IMR-90 (cell line): Measurements from ENCODE around the gene COA5. TPM values are rescaled to one million over a fixed set of nuclear protein-coding genes. Genes with fewer than 3 reads are reported as not detected.

ENCODE experiments used
- ATAC-seq: fragments of 200-7000 bp; cut with Tn5 transposase; 2 replicates; pipeline ENCODE4 v1.9.1; 2020; ENCODE audit warnings: low read depth, mild to moderate bottlenecking, moderate library complexity
- BruUV-seq: library from RNA; stranded (reverse); fragments of 400-500 nt; replicated peaks from 2 replicates; lab custom pipeline; 2021; lab: Mats Ljungman, UMichigan
- CTCF ChIA-PET: fragments of 300-600 bp; formaldehyde crosslinking; extraction: SDS; loops from one replicate; lab custom pipeline; 2021; ENCODE audit warnings: antibody characterized with exemption; lab: Yijun Ruan, JAX
- POLR2A ChIA-PET: fragments of 300-600 bp; sonication (Branson Sonifier 250); formaldehyde crosslinking; loops from one replicate; lab custom pipeline; 2022; ENCODE audit warnings: antibody characterized with exemption; ENCODE audit not compliant: unreplicated experiment; lab: Charles Lee
- DNase-seq: peaks from one replicate; pipeline ENCODE4 v3.0.0; 2013
- H2AFZ ChIP-seq: replicated peaks from 2 replicates; pipeline ENCODE3; 2013; ENCODE audit warnings: low read length, mild to moderate bottlenecking; ENCODE audit not compliant: poor library complexity
- H2AK5ac ChIP-seq: 2 replicates; pipeline ENCODE4 v1.6.1; 2013; ENCODE audit warnings: low read depth, low read length, inconsistent platforms
- H2AK9ac ChIP-seq: replicated peaks from 2 replicates; pipeline ENCODE3; 2013; ENCODE audit warnings: mild to moderate bottlenecking, low read depth, low read length, moderate library complexity; ENCODE audit not compliant: poor library complexity
- H2BK120ac ChIP-seq: 2 replicates; pipeline ENCODE4 v1.6.1; 2013; ENCODE audit warnings: low read depth, low read length, inconsistent platforms
- H2BK15ac ChIP-seq: 3 replicates; pipeline ENCODE4 v1.6.1; 2013; ENCODE audit warnings: low read depth, low read length, inconsistent platforms
- H2BK20ac ChIP-seq: 2 replicates; pipeline ENCODE4 v1.6.1; 2013; ENCODE audit warnings: low read depth, mild to moderate bottlenecking, inconsistent platforms, low read length, moderate library complexity
- H2BK5ac ChIP-seq: 2 replicates; pipeline ENCODE4 v1.6.1; 2013; ENCODE audit warnings: mild to moderate bottlenecking, low read depth, low read length, inconsistent platforms; ENCODE audit not compliant: poor library complexity, severe bottlenecking
- H3K14ac ChIP-seq: replicated peaks from 2 replicates; pipeline ENCODE4 v1.6.1; 2013; ENCODE audit warnings: low read depth, low read length, inconsistent platforms
- H3K18ac ChIP-seq: 2 replicates; pipeline ENCODE4 v1.6.1; 2013; ENCODE audit warnings: low read depth, low read length, control low read depth
- H3K23ac ChIP-seq: 2 replicates; pipeline ENCODE4 v1.6.1; 2013; ENCODE audit warnings: low read depth, low read length, inconsistent platforms
- H3K27ac ChIP-seq: 2 replicates; pipeline ENCODE4 v1.5.1; 2013; ENCODE audit warnings: mild to moderate bottlenecking, control low read depth, low read length; ENCODE audit not compliant: insufficient read depth
- H3K27me3 ChIP-seq: 2 replicates; pipeline ENCODE4 v1.6.1; 2013; ENCODE audit warnings: low read length; ENCODE audit not compliant: control insufficient read depth, insufficient read depth
- H3K36me3 ChIP-seq: 2 replicates; pipeline ENCODE4 v1.6.1; 2013; ENCODE audit warnings: low read length, mixed read lengths; ENCODE audit not compliant: control insufficient read depth, insufficient read depth
- H3K4ac ChIP-seq: 2 replicates; pipeline ENCODE4 v1.6.1; 2013; ENCODE audit warnings: low read depth, low read length, inconsistent platforms
- H3K4me1 ChIP-seq: 2 replicates; pipeline ENCODE4 v1.6.1; 2013; ENCODE audit warnings: low read length, mixed read lengths; ENCODE audit not compliant: control insufficient read depth, insufficient read depth
- H3K4me2 ChIP-seq: 2 replicates; pipeline ENCODE4 v1.6.1; 2013; ENCODE audit warnings: low read depth, mild to moderate bottlenecking, control low read depth, low read length, moderate library complexity
- H3K4me3 ChIP-seq: 2 replicates; pipeline ENCODE4 v1.5.1; 2013; ENCODE audit warnings: low read depth, mild to moderate bottlenecking, control low read depth, low read length, moderate library complexity; ENCODE audit not compliant: insufficient read depth
- H3K56ac ChIP-seq: 2 replicates; pipeline ENCODE4 v1.6.1; 2013; ENCODE audit warnings: low read length, inconsistent platforms; ENCODE audit not compliant: insufficient read depth; ENCODE audit errors: extremely low read depth
- H3K79me1 ChIP-seq, 2 experiments: 2 replicates each; pipeline ENCODE4 v1.6.1; 2013; ENCODE audit warnings: low read length in 2 of 2, inconsistent platforms in 1 of 2, low read depth in 1 of 2
- H3K9ac ChIP-seq: 2 replicates; pipeline ENCODE4 v1.6.1; 2013; ENCODE audit warnings: low read depth, low read length, control low read depth
- H3K9me1 ChIP-seq: 2 replicates; pipeline ENCODE4 v1.6.1; 2013; ENCODE audit warnings: low read length, inconsistent platforms; ENCODE audit not compliant: insufficient read depth
- H3K9me3 ChIP-seq: 2 replicates; pipeline ENCODE4 v1.6.1; 2013; ENCODE audit warnings: low read length; ENCODE audit not compliant: control insufficient read depth, insufficient read depth
- H4K20me1 ChIP-seq: 2 replicates; pipeline ENCODE4 v1.6.1; 2013; ENCODE audit warnings: low read length, inconsistent platforms; ENCODE audit not compliant: insufficient read depth
- H4K5ac ChIP-seq: 2 replicates; pipeline ENCODE4 v1.6.1; 2013; ENCODE audit warnings: mild to moderate bottlenecking, low read depth, low read length, control low read depth
- H4K8ac ChIP-seq, 2 experiments: 2 replicates each; pipeline ENCODE4 v1.6.1; 2013; ENCODE audit warnings: low read depth in 2 of 2, low read length in 2 of 2, control low read depth in 1 of 2, inconsistent platforms in 1 of 2
- H4K91ac ChIP-seq: 2 replicates; pipeline ENCODE4 v1.6.1; 2013; ENCODE audit warnings: low read depth, low read length, inconsistent platforms; ENCODE audit not compliant: insufficient read depth
- CHD1 ChIP-seq: IDR thresholded peaks from 2 replicates; pipeline ENCODE4 v1.6.1; 2012; ENCODE audit warnings: low read depth, low read length, improper control_type of control experiment
- MAZ ChIP-seq: IDR thresholded peaks from 2 replicates; pipeline ENCODE4 v1.6.1; 2012; ENCODE audit warnings: low read depth, mild to moderate bottlenecking, low read length, improper control_type of control experiment, moderate library complexity, borderline replicate concordance
- POLR2A ChIP-seq: IDR thresholded peaks from 2 replicates; pipeline ENCODE4 v1.6.1; 2012; ENCODE audit warnings: mild to moderate bottlenecking, low read depth, low read length
- WGBS, 2 experiments: methylation state at CpG; one replicate each; pipeline versions ENCODE4 v1.1.5 to v1.1.7; 2013; ENCODE audit warnings: missing lambda C conversion rate in 2 of 2; ENCODE audit not compliant: insufficient read length in 1 of 2; ENCODE audit errors: extremely low coverage in 2 of 2; 5-methylcytosine and 5-hydroxymethylcytosine counted together
- dilution Hi-C: fragments of 300-500 bp; cut with HindIII; formaldehyde crosslinking; loops from one replicate; pipeline ENCODE4 v1.14.3; 2018; ENCODE audit warnings: low sequenced_read_pairs; ENCODE audit not compliant: unreplicated experiment
- in situ Hi-C: fragments of 300-500 bp; cut with MboI; formaldehyde crosslinking; loops from 3 replicates; pipeline ENCODE4 v1.14.3; 2019; ENCODE audit warnings: low sequenced_read_pairs, inconsistent platforms, mixed read lengths
- intact Hi-C: fragments of 100-400 bp; cut with micrococcal nuclease; formaldehyde crosslinking; loops from 2 replicates; pipeline ENCODE4 v1.10.0; 2022
- polyA plus RNA-seq, 3 experiments: library from polyadenylated mRNA; depleted of rRNA; stranded (reverse); fragments of >200 nt; gene quantifications; 2 replicates each; pipeline ENCODE4 v1.2.3, GENCODE V29; 2012; ENCODE audit warnings: low replicate concordance in 1 of 3
- total RNA-seq: library from RNA; depleted of rRNA; stranded (reverse); fragments of >200 nt; gene quantifications from 2 replicates; pipeline ENCODE4 v1.2.3, GENCODE V29; 2012

The COA5 gene
- total and polyA plus RNA-seq, 2 of the 4 experiments (the other 2 are of a cell fraction), result 8.4 to 14.2 TPM

DNA sequence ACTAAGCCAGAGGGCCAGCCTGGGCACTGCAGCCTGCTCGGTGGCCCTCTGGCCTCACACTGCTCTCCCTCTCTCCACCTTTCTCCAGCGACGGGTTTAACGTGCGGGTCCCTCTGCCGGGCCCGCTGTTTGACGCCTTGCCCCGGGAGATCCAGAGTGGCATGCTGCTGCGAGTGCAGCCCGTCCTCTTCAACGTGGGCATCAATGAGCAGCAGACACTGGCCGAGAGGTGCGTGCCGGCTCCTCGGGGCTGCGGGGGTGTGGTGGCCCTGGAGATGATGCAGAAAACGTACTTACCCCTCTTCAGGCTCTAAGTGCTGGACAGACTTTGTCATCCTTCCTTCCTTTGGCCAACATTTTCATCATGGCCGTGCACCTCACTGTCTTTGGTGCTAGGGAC is 42.4 kb downstream of the COA5 start:
- H3K27ac ChIP-seq, result no peak overlapping the region
- BruUV-seq, result no TSS peak
- H3K4me2 ChIP-seq, result no peak overlapping the region
- dilution Hi-C loops, result no loop called here
- H3K9me1 ChIP-seq, result peaks cover 16% of the 10 kb centered on the region
- intact Hi-C loops, result no loop called here
- no peaks in the 10 kb centered on the region for H3K9me3 ChIP-seq
- no peak overlapping the region for H2BK120ac ChIP-seq
- H4K20me1 ChIP-seq, result peaks cover 4% of the 10 kb centered on the region; the same call in 1 of the 2 replicates
- no peak overlapping the region for H4K91ac ChIP-seq
- H2BK15ac ChIP-seq, result no peak overlapping the region
- H3K79me1 ChIP-seq, result peaks cover 0 to 1% of the 10 kb centered on the region in 2 experiments; a peak in 1 of 4 replicates
- H3K23ac ChIP-seq, result no peak overlapping the region
- DNase-seq (no peak), ATAC-seq (no peak)
- ChIA-PET POLR2A (no interaction called here), CTCF (no interaction called here)
- H4K5ac ChIP-seq, result no peak overlapping the region
- no peak overlapping the region for H2BK5ac ChIP-seq
- no peak overlapping the region for H3K4ac ChIP-seq
- no peak overlapping the region for H3K9ac ChIP-seq
- peaks cover 3% of the 10 kb centered on the region; the same call in 1 of the 2 replicates for H3K4me1 ChIP-seq
- in situ Hi-C loops, result no loop called here
- no peak overlapping the region for H3K18ac ChIP-seq
- TF ChIP-seq CHD1 (no peak), MAZ (no peak), POLR2A (no peak)
- H3K36me3 ChIP-seq, result peaks cover 30% of the 10 kb centered on the region
- H2AK5ac ChIP-seq, result no peak overlapping the region
- H2AFZ ChIP-seq, result no peak overlapping the region
- no peaks in the 10 kb centered on the region for H3K27me3 ChIP-seq
- no peak overlapping the region for H4K8ac ChIP-seq
- no peak overlapping the region for H2AK9ac ChIP-seq
- WGBS, 2 experiments, result 91% methylated on average over 11 of the region's 19 CpGs; no CpG with 5 or more reads in 1 of the 2 experiments
- H3K56ac ChIP-seq, result no peak overlapping the region
- H3K14ac ChIP-seq, result no peak overlapping the region
- H3K4me3 ChIP-seq, result no peak overlapping the region
- H2BK20ac ChIP-seq, result no peak overlapping the region
